ENCODE results near the gene ZCCHC10. TPM values are rescaled to one million over a fixed set of nuclear protein-coding genes. Genes with fewer than 3 reads are reported as not detected.
"Not testable (repeated sequence)": the region's sequence is repeated elsewhere in the genome, so short reads cannot be mapped to it uniquely, and the experiment has no call there.

Gene ZCCHC10
- total and polyA plus RNA-seq, 2 donors from 2014 or later = 19.9 to 32.7 TPM

GRCh38 chr5:133015466-133015865, 10.9 kb downstream of the ZCCHC10 start:
- Histone ChIP-seq H3K36me3 (ENCODE audit: control insufficient read depth in 2 of 3, insufficient read depth in 3 of 3, low read length in 3 of 3) (peaks cover 2 to 8% (median 2%) of the 10 kb centered on the region in 3 donors), H3K27ac (ENCODE audit: low read depth in 2 of 2, low read length in 2 of 2) (no peak overlapping the region), H3K9ac (ENCODE audit: low read length in 3 of 3) (no peak overlapping the region), H3K9me3 (ENCODE audit: control insufficient read depth in 2 of 3, insufficient read depth in 1 of 3, low read length in 3 of 3) (no peaks in the 10 kb centered on the region), H3K27me3 (ENCODE audit: control insufficient read depth, insufficient read depth, low read length) (no peaks in the 10 kb centered on the region), H3K4me1 (ENCODE audit: control insufficient read depth in 2 of 3, insufficient read depth in 2 of 3, low read depth in 1 of 3, low read length in 3 of 3) (peaks cover 0 to 4% (median 2%) of the 10 kb centered on the region in 3 donors), H3K4me3 (ENCODE audit: low read length in 3 of 3) (no peak overlapping the region)
- no peak for FAIRE-seq
- DNase-seq = no peak
- TF ChIP-seq, protein P1, sequence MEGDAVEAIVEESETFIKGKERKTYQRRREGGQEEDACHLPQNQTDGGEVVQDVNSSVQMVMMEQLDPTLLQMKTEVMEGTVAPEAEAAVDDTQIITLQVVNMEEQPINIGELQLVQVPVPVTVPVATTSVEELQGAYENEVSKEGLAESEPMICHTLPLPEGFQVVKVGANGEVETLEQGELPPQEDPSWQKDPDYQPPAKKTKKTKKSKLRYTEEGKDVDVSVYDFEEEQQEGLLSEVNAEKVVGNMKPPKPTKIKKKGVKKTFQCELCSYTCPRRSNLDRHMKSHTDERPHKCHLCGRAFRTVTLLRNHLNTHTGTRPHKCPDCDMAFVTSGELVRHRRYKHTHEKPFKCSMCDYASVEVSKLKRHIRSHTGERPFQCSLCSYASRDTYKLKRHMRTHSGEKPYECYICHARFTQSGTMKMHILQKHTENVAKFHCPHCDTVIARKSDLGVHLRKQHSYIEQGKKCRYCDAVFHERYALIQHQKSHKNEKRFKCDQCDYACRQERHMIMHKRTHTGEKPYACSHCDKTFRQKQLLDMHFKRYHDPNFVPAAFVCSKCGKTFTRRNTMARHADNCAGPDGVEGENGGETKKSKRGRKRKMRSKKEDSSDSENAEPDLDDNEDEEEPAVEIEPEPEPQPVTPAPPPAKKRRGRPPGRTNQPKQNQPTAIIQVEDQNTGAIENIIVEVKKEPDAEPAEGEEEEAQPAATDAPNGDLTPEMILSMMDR (IDR thresholded peaks at IDR 0.05; ENCODE audit: borderline replicate concordance, extremely low read depth, insufficient read depth) = no peak
- intact Hi-C loops (cut with DNase I) = no loop called here

GRCh38 chr5:133008455-133008854, 17.9 kb downstream of the ZCCHC10 start:
- H3K27ac ChIP-seq (ENCODE audit: low read depth in 2 of 2, low read length in 2 of 2); H3K4me3 ChIP-seq (ENCODE audit: low read length in 3 of 3); H3K9me3 ChIP-seq (ENCODE audit: control insufficient read depth in 2 of 3, insufficient read depth in 1 of 3, low read length in 3 of 3); H3K27me3 ChIP-seq (ENCODE audit: control insufficient read depth, insufficient read depth, low read length); FAIRE-seq; H3K4me1 ChIP-seq (ENCODE audit: control insufficient read depth in 2 of 3, insufficient read depth in 2 of 3, low read depth in 1 of 3, low read length in 3 of 3); DNase-seq; H3K9ac ChIP-seq (ENCODE audit: low read length in 3 of 3); intact Hi-C loops (cut with DNase I); H3K36me3 ChIP-seq (ENCODE audit: control insufficient read depth in 2 of 3, insufficient read depth in 3 of 3, low read length in 3 of 3): not testable (repeated sequence)

- H3K36me3 ChIP-seq (ENCODE audit: control insufficient read depth in 2 of 3, insufficient read depth in 3 of 3, low read length in 3 of 3) = no peaks in the 10 kb centered on the region
- no peaks in the 10 kb centered on the region for H3K27me3 ChIP-seq (ENCODE audit: control insufficient read depth, insufficient read depth, low read length)
- H3K9me3 ChIP-seq (ENCODE audit: control insufficient read depth in 2 of 3, insufficient read depth in 1 of 3, low read length in 3 of 3) = no peaks in the 10 kb centered on the region
- no peak overlapping the region for H3K27ac ChIP-seq (ENCODE audit: low read depth in 2 of 2, low read length in 2 of 2)
- H3K4me1 ChIP-seq (ENCODE audit: control insufficient read depth in 2 of 3, insufficient read depth in 2 of 3, low read depth in 1 of 3, low read length in 3 of 3) = peaks cover 0 to 5% (median 0%) of the 10 kb centered on the region in 3 donors
- DNase-seq (peak in 2 of 5 donors; percentile 11 to 19), FAIRE-seq (no peak)
- TF ChIP-seq, protein P1 (IDR thresholded peaks at IDR 0.05; ENCODE audit: borderline replicate concordance, extremely low read depth, insufficient read depth) = no peak
- peak overlapping the region in 1 of 3 donors; percentile 25 for H3K4me3 ChIP-seq (ENCODE audit: low read length in 3 of 3)
- intact Hi-C loops (cut with DNase I) = no loop called here
- H3K9ac ChIP-seq (ENCODE audit: low read length in 3 of 3) = no peak overlapping the region
These were observed 19.7 kb downstream of the ZCCHC10 start for GRCh38 chr5:133006653-133007052.

DNA sequence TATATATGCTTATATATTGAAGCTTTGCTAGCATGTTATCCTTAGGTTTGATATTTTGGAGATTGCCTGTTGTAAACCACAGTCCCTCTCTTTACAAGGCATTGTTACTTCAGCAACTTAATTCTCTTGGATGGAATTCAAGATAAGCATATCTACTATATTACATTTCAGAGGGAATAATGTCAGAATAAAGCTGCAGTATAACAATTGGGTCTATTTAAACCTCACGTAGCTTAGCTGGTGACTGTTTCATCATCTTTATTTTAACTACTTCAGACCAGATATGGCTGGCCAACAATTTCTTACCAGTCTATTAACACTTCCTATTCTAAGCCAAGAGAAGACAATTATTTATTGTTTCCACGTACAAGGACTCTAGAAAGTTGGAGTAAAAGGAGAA, 27.1 kb downstream of the ZCCHC10 start:
- DNase-seq (no peak), FAIRE-seq (no peak)
- intact Hi-C loops (cut with DNase I) = no loop called here
- Histone ChIP-seq H3K27ac (ENCODE audit: low read depth in 2 of 2, low read length in 2 of 2) (no peak overlapping the region), H3K4me1 (ENCODE audit: control insufficient read depth in 2 of 3, insufficient read depth in 2 of 3, low read depth in 1 of 3, low read length in 3 of 3) (no peaks in the 10 kb centered on the region), H3K9ac (ENCODE audit: low read length in 3 of 3) (no peak overlapping the region), H3K36me3 (ENCODE audit: control insufficient read depth in 2 of 3, insufficient read depth in 3 of 3, low read length in 3 of 3) (no peaks in the 10 kb centered on the region), H3K27me3 (ENCODE audit: control insufficient read depth, insufficient read depth, low read length) (no peaks in the 10 kb centered on the region), H3K9me3 (ENCODE audit: control insufficient read depth in 2 of 3, insufficient read depth in 1 of 3, low read length in 3 of 3) (no peaks in the 10 kb centered on the region), H3K4me3 (ENCODE audit: low read length in 3 of 3) (no peak overlapping the region)
- TF ChIP-seq, protein P1 (IDR thresholded peaks at IDR 0.05; ENCODE audit: borderline replicate concordance, extremely low read depth, insufficient read depth) = no peak

Data from kidney (tissue), 14 donors.